ENCODE data around the gene MAP3K4.

MAP3K4 gene

GRCh38 chr6:161136655-161137054, 145.1 kb downstream of the MAP3K4 start:
- peaks cover 12% of the 10 kb centered on the region for H3K36me3 ChIP-seq
- no peaks in the 10 kb centered on the region for H3K27me3 ChIP-seq
- no peaks in the 10 kb centered on the region for H3K4me1 ChIP-seq
- H3K9me3 ChIP-seq = no peaks in the 10 kb centered on the region
- no peak for TF ChIP-seq CTCF (IDR thresholded peaks at IDR 0.05; ENCODE audit: low read depth, low read length)
- H3K4me3 ChIP-seq (ENCODE audit: low read depth, low read length) = no peak overlapping the region
- DNase-seq = no peak

- no peaks in the 10 kb centered on the region for H3K9me3 ChIP-seq
- TF ChIP-seq CTCF (IDR thresholded peaks at IDR 0.05; ENCODE audit: low read depth, low read length) = no peak
These were observed 145.8 kb downstream of the MAP3K4 start for GRCh38 chr6:161137320-161137719.

GRCh38 chr6:161137839-161138542, 146.4 kb downstream of the MAP3K4 start:
- Histone ChIP-seq H3K9me3 (no peaks in the 10 kb centered on the region), H3K36me3 (peaks cover 12% of the 10 kb centered on the region), H3K4me3 (ENCODE audit: low read depth, low read length) (no peak overlapping the region), H3K27me3 (no peaks in the 10 kb centered on the region), H3K4me1 (no peaks in the 10 kb centered on the region)
- no peak for TF ChIP-seq CTCF (IDR thresholded peaks at IDR 0.05; ENCODE audit: low read depth, low read length)
- DNase-seq = no peak

More at GRCh38 chr6:161137320-161137719, 145.8 kb downstream of the MAP3K4 start:
- DNase-seq = no peak
- H3K36me3 ChIP-seq = peaks cover 12% of the 10 kb centered on the region
- H3K4me1 ChIP-seq = no peaks in the 10 kb centered on the region
- no peaks in the 10 kb centered on the region for H3K27me3 ChIP-seq
- no peak overlapping the region for H3K4me3 ChIP-seq (ENCODE audit: low read depth, low read length)

- TF ChIP-seq CTCF (IDR thresholded peaks at IDR 0.05; ENCODE audit: low read depth, low read length) = no peak
- Histone ChIP-seq H3K36me3 (peaks cover 12% of the 10 kb centered on the region), H3K27me3 (no peaks in the 10 kb centered on the region), H3K4me3 (ENCODE audit: low read depth, low read length) (no peak overlapping the region), H3K9me3 (no peaks in the 10 kb centered on the region), H3K4me1 (no peaks in the 10 kb centered on the region)
- no peak for DNase-seq
These were observed 147.2 kb downstream of the MAP3K4 start for GRCh38 chr6:161138543-161139303.

- Histone ChIP-seq H3K27me3 (no peaks in the 10 kb centered on the region), H3K9me3 (no peaks in the 10 kb centered on the region), H3K36me3 (peaks cover 12% of the 10 kb centered on the region), H3K4me3 (ENCODE audit: low read depth, low read length) (no peak overlapping the region), H3K4me1 (no peaks in the 10 kb centered on the region)
- DNase-seq = no peak
- TF ChIP-seq CTCF (IDR thresholded peaks at IDR 0.05; ENCODE audit: low read depth, low read length) = no peak
These were observed 147.8 kb downstream of the MAP3K4 start for GRCh38 chr6:161139304-161139765.
